GM12878 (cell line): ENCODE results near the gene KCND2. TPM values are rescaled to one million over a fixed set of nuclear protein-coding genes. Genes with fewer than 3 reads are reported as not detected.

Experiments
- ATAC-seq: fragments of 200-7000 bp; cut with Tn5 transposase; 3 replicates; pipeline ENCODE4 v1.9.1; 2020; ENCODE audit warnings: mild to moderate bottlenecking, moderate library complexity
- BruUV-seq: library from RNA; stranded (reverse); fragments of 400-500 nt; replicated peaks from 2 replicates; lab custom pipeline; 2021; lab: Mats Ljungman, UMichigan
- CTCF ChIA-PET: fragments of 300-600 bp; sonication (Branson Sonifier 250); formaldehyde crosslinking; extraction: SDS; loops from one replicate; lab custom pipeline; 2021; ENCODE audit warnings: inconsistent platforms; lab: Yijun Ruan, JAX
- POLR2A ChIA-PET: fragments of 350-600 bp; formaldehyde crosslinking; extraction: SDS; loops from one replicate; lab custom pipeline; 2021; ENCODE audit warnings: inconsistent platforms; lab: Charles Lee
- RAD21 ChIA-PET: fragments of 300-600 bp; sonication (Branson Sonifier 250); formaldehyde crosslinking; loops from one replicate; lab custom pipeline; 2023; ENCODE audit warnings: antibody characterized with exemption; ENCODE audit not compliant: unreplicated experiment; lab: Charles Lee
- SMC1A ChIA-PET: fragments of 300-600 bp; sonication (Branson Sonifier 250); formaldehyde crosslinking; loops from one replicate; lab custom pipeline; 2023; ENCODE audit not compliant: unreplicated experiment, uncharacterized antibody; lab: Charles Lee
- DNase-seq: peaks from one replicate; pipeline ENCODE4 v3.0.0-alpha.2; 2011; ENCODE audit warnings: low read depth, low spot score
- FAIRE-seq: peaks from 3 replicates; lab custom pipeline; 2011; peaks lifted over from hg19 to GRCh38; lab: Jason Lieb, UNC
- H2AFZ ChIP-seq: 2 replicates; pipeline ENCODE4 v1.6.0; 2011; ENCODE audit warnings: low read depth, low read length, control low read depth; ENCODE audit not compliant: control insufficient read depth
- H3K27ac ChIP-seq: 2 replicates; pipeline ENCODE4 v1.5.1; 2011; ENCODE audit warnings: control low read depth; ENCODE audit not compliant: control insufficient read depth, insufficient read depth
- H3K27me3 ChIP-seq, 2 experiments: replicated peaks in 1 of 2; 2 replicates each; pipeline versions ENCODE4 v1.6.0 to v1.6.1; 2011; ENCODE audit warnings: low read length in 1 of 2; ENCODE audit not compliant: control insufficient read depth in 2 of 2, insufficient read depth in 2 of 2
- H3K36me3 ChIP-seq, 2 experiments: 2 replicates each; pipeline ENCODE4 v1.5.1; 2011; ENCODE audit warnings: low read length in 1 of 2; ENCODE audit not compliant: control insufficient read depth in 2 of 2, insufficient read depth in 2 of 2
- H3K4me1 ChIP-seq: 2 replicates; pipeline ENCODE4 v1.6.1; 2011; ENCODE audit warnings: mild to moderate bottlenecking, low read length, moderate library complexity, mixed read lengths; ENCODE audit not compliant: control insufficient read depth, insufficient read depth
- H3K4me2 ChIP-seq: 2 replicates; pipeline ENCODE4 v1.6.0; 2011; ENCODE audit warnings: control low read depth; ENCODE audit not compliant: control insufficient read depth, insufficient read depth
- H3K4me3 ChIP-seq: fragments of 200-600 bp; sonication (generic); 2 replicates; pipeline ENCODE4 v1.5.1; 2016
- H3K79me2 ChIP-seq: 2 replicates; pipeline ENCODE4 v1.6.0; 2011; ENCODE audit warnings: low read length; ENCODE audit not compliant: control insufficient read depth, insufficient read depth
- H3K9ac ChIP-seq: 2 replicates; pipeline ENCODE4 v1.8.0; 2011; ENCODE audit warnings: low read length, control low read depth, mixed read lengths; ENCODE audit not compliant: control insufficient read depth, insufficient read depth
- H3K9me3 ChIP-seq: replicated peaks from 3 replicates; pipeline ENCODE4 v1.5.1; 2011; ENCODE audit warnings: mild to moderate bottlenecking, low read length; ENCODE audit not compliant: control insufficient read depth, insufficient read depth
- H4K20me1 ChIP-seq: 2 replicates; pipeline ENCODE4 v1.6.0; 2011; ENCODE audit not compliant: control insufficient read depth, insufficient read depth
- ESRRA ChIP-seq: IDR thresholded peaks from 2 replicates; pipeline ENCODE4 v1.6.1; 2012; ENCODE audit warnings: mild to moderate bottlenecking, low read length, improper control_type of control experiment
- JUND ChIP-seq: IDR thresholded peaks from 2 replicates; pipeline ENCODE4 v1.6.1; 2012; ENCODE audit warnings: low read depth, mild to moderate bottlenecking, low read length, improper control_type of control experiment, moderate library complexity
- NFXL1 ChIP-seq: fragments of 450-650 bp; IDR thresholded peaks from 2 replicates; pipeline ENCODE4 v1.6.1; 2017; ENCODE audit warnings: antibody characterized with exemption, mild to moderate bottlenecking, borderline replicate concordance
- NFYA ChIP-seq: IDR thresholded peaks from 2 replicates; pipeline ENCODE4 v1.6.1; 2011; ENCODE audit warnings: low read depth, mild to moderate bottlenecking, low read length, improper control_type of control experiment, borderline replicate concordance
- NR2F1 ChIP-seq: fragments of 450-650 bp; conservative IDR thresholded peaks from 2 replicates; pipeline ENCODE4 v1.6.1; 2017; ENCODE audit warnings: mild to moderate bottlenecking
- PAX8 ChIP-seq: fragments of 450-650 bp; IDR thresholded peaks from 2 replicates; pipeline ENCODE4 v1.6.1; 2017; ENCODE audit warnings: mild to moderate bottlenecking, moderate library complexity
- RB1 ChIP-seq: fragments of 450-650 bp; formaldehyde crosslinking; IDR thresholded peaks from 2 replicates; pipeline ENCODE4 v1.6.1; 2017; ENCODE audit warnings: mild to moderate bottlenecking, borderline replicate concordance
- REST ChIP-seq: IDR thresholded peaks from 2 replicates; pipeline ENCODE4 v1.6.1; 2012; ENCODE audit warnings: mild to moderate bottlenecking, low read depth, low read length
- SIX5 ChIP-seq: IDR thresholded peaks from 2 replicates; pipeline ENCODE4 v1.6.1; 2011; ENCODE audit warnings: mild to moderate bottlenecking, low read depth, low read length, moderate library complexity; ENCODE audit not compliant: severe bottlenecking
- SKIL ChIP-seq: fragments of 450-650 bp; IDR thresholded peaks from 2 replicates; pipeline ENCODE4 v1.6.1; 2017; ENCODE audit warnings: mild to moderate bottlenecking, low read depth, inconsistent platforms; ENCODE audit not compliant: poor library complexity, severe bottlenecking
- WGBS: methylation state at CpG from one replicate; pipeline ENCODE4 v1.1.6; 2016; ENCODE audit warnings: low lambda C conversion rate; ENCODE audit not compliant: insufficient replicate concordance, insufficient coverage; ENCODE audit errors: missing lambda C conversion rate; 5-methylcytosine and 5-hydroxymethylcytosine counted together
- in situ Hi-C: fragments of 300-500 bp; cut with MboI; formaldehyde crosslinking; loops from 9 replicates; pipeline ENCODE4 v1.14.3; 2018; ENCODE audit warnings: mixed read lengths
- intact Hi-C: fragments of 100-400 bp; cut with micrococcal nuclease; formaldehyde crosslinking; loops from one replicate; pipeline ENCODE4 v1.14.2; 2022; ENCODE audit not compliant: unreplicated experiment
- polyA plus RNA-seq, 11 experiments: library from polyadenylated mRNA; depleted of rRNA in 4 of 11; unstranded in 6 of 11; stranded (reverse) in 5 of 11; fragments of >200 nt; fragmentation: Nextera tagmentation in 4 of 11; fragmentation: Illumina TruSeq in 1 of 11; extraction: Ambion mirVana in 4 of 11; extraction: Trizol in 1 of 11; gene quantifications; 1 replicate in 1 of 11; 2 replicates in 10 of 11; pipeline versions ENCODE4 v1.2.1 to v1.2.3, GENCODE V29; 2011 to 2016; ENCODE audit warnings: inconsistent platforms in 2 of 11, missing spikeins in 2 of 11, low read depth in 1 of 11
- total RNA-seq, 4 experiments: library from RNA; depleted of rRNA in 3 of 4; stranded (reverse); fragments of >200 nt in 3 of 4; fragmentation: Illumina TruSeq in 1 of 4; extraction: Trizol in 1 of 4; gene quantifications; 2 replicates each; pipeline versions ENCODE4 v1.2.1 to v1.2.3, GENCODE V29; 2013 to 2021

KCND2 gene
- total and polyA plus RNA-seq, 10 of the 15 experiments (the other 5 are each of a cell fraction or from before 2014, with no cell fraction given): 3.6 to 22.3 (median 6.3) TPM

GRCh38 chr7:120353171-120353570 lies 80.2 kb downstream of the KCND2 start:
- intact Hi-C loops: no loop called here
- RAD21 ChIA-PET: no interaction called here

More at GRCh38 chr7:120353171-120353570, 80.2 kb downstream of the KCND2 start:
- no peak for ATAC-seq
- WGBS: 95% methylated on average over 3 of the region's 3 CpGs
- H3K27me3 ChIP-seq: no peaks in the 10 kb centered on the region
- no peak overlapping the region for H3K27ac ChIP-seq
- TF ChIP-seq NFXL1 (no peak), NR2F1 (no peak), PAX8 (no peak), SIX5 (no peak), REST (no peak), ESRRA (no peak), NFYA (no peak), SKIL (no peak), JUND (no peak), RB1 (no peak)
- TF ChIP-seq, all 136 proteins: peak for 0
- Histone ChIP-seq H3K4me1 (no peaks in the 10 kb centered on the region), H3K9me3 (no peaks in the 10 kb centered on the region), H4K20me1 (no peaks in the 10 kb centered on the region), H3K9ac (no peak overlapping the region), H3K36me3 (no peaks in the 10 kb centered on the region), H2AFZ (no peak overlapping the region), H3K79me2 (no peaks in the 10 kb centered on the region; the same call in 1 of the 2 replicates), H3K4me3 (no peak overlapping the region), H3K4me2 (no peak overlapping the region)
- FAIRE-seq: no peak
- BruUV-seq: no TSS peak
- SMC1A ChIA-PET: interaction anchor here (1.0 to 1.5 kb wide), 3 partner anchors 9 to 12 kb away, joined by 3 to 6 read pairs (median 4); no protein-coding TSS in a partner anchor
- POLR2A ChIA-PET: interaction anchor here (1.0 kb wide), 1 partner anchor 16 kb away, joined by 3 read pairs; no protein-coding TSS in a partner anchor
- CTCF ChIA-PET: no interaction called here
- DNase-seq: no peak
- in situ Hi-C loops: no loop called here
